ENCODE measurements around the gene ADAMTS2. TPM values are rescaled to one million over a fixed set of nuclear protein-coding genes. Genes with fewer than 3 reads are reported as not detected.

ADAMTS2 gene
- total and polyA plus RNA-seq, 2 of the 8 experiments (the other 6 are each of a cell fraction or from before 2014, with no cell fraction given), result 6.6 to 7.3 TPM

GRCh38 chr5:179275941-179276837 is 69.1 kb downstream of the ADAMTS2 start:
- no peak overlapping the region for H2BK5ac ChIP-seq (ENCODE audit: low read depth, low read length)
- H4K91ac ChIP-seq (replicated peaks; ENCODE audit: insufficient read length, low read length), result no peak overlapping the region
- H3K4me2 ChIP-seq (ENCODE audit: insufficient read depth in 1 of 2, low read depth in 2 of 2, low read length in 2 of 2), result no peak overlapping the region
- peaks cover 0 to 4% of the 10 kb centered on the region in 2 experiments for H4K20me1 ChIP-seq (replicated peaks in 1 of 2; ENCODE audit: control insufficient read depth in 1 of 2, insufficient read depth in 2 of 2, low read length in 2 of 2)
- H2AFZ ChIP-seq (ENCODE audit: low read length), result no peak overlapping the region
- no peaks in the 10 kb centered on the region for H3K27me3 ChIP-seq (replicated peaks in 1 of 4; ENCODE audit: control insufficient read depth in 3 of 4, extremely low read depth in 1 of 4, insufficient read depth in 3 of 4, low read length in 3 of 4)
- no peaks in the 10 kb centered on the region for H3K79me1 ChIP-seq (ENCODE audit: low read depth, low read length)
- no peak overlapping the region for H4K5ac ChIP-seq (ENCODE audit: insufficient read length, low read depth, low read length)
- no peak overlapping the region for H3K14ac ChIP-seq (ENCODE audit: insufficient read length)
- H3K9ac ChIP-seq (replicated peaks in 1 of 4; ENCODE audit: extremely low read depth in 1 of 4, low read depth in 3 of 4, low read length in 3 of 4), result no peak overlapping the region
- no peaks in the 10 kb centered on the region; a peak in 1 of 4 replicates for H3K9me3 ChIP-seq (ENCODE audit: insufficient read depth in 2 of 2, low read depth in 1 of 2, low read length in 1 of 2)
- H3K79me2 ChIP-seq (ENCODE audit: control insufficient read depth in 1 of 2, insufficient read depth in 2 of 2, low read length in 2 of 2), result no peaks in the 10 kb centered on the region
- no peak for FAIRE-seq
- TF ChIP-seq KDM4A (IDR thresholded peaks at IDR 0.05; ENCODE audit: low read depth, low read length, severe bottlenecking) (no peak), CEBPB (IDR thresholded peaks at IDR 0.05; ENCODE audit: low read depth, low read length) (no peak), SP2 (IDR thresholded peaks at IDR 0.05; ENCODE audit: low read length) (no peak)
- H3K36me3 ChIP-seq (ENCODE audit: control insufficient read depth in 2 of 4, insufficient read depth in 4 of 4, low read length in 3 of 4), result no peaks in the 10 kb centered on the region
- H2BK20ac ChIP-seq (ENCODE audit: low read length), result no peak overlapping the region
- ChIA-PET POLR2A (ENCODE audit: partially characterized antibody) (interaction anchor here (0.8 kb wide), 1 partner anchor 546 kb away, joined by 3 read pairs; no protein-coding TSS in a partner anchor), CTCF (ENCODE audit: partially characterized antibody) (interaction anchor here (0.8 to 1.6 kb wide), 4 partner anchors 10 to 295 kb away, joined by 3 to 7 read pairs (median 4); no protein-coding TSS in a partner anchor)
- WGBS, 2 experiments (ENCODE audit: extremely low coverage in 1 of 2, insufficient coverage in 1 of 2, insufficient read length in 1 of 2, insufficient replicate concordance in 2 of 2, low coverage in 1 of 2, low lambda C conversion rate in 2 of 2, missing lambda C conversion rate in 1 of 2), result 87% methylated on average over 23 of the region's 23 CpGs; no CpG with 5 or more reads in 1 of the 2 experiments
- no peak overlapping the region for H3K18ac ChIP-seq (ENCODE audit: extremely low read depth, low read length)
- H4K8ac ChIP-seq (ENCODE audit: extremely low read depth, insufficient read depth, low read length), result no peak overlapping the region
- no peak overlapping the region for H2AK5ac ChIP-seq (ENCODE audit: low read depth, low read length)
- DNase-seq (ENCODE audit: low read depth in 1 of 2, low spot score in 2 of 2), result no peak
- no peak overlapping the region for H2BK12ac ChIP-seq (ENCODE audit: low read depth, low read length)
- no peak overlapping the region for H3K27ac ChIP-seq (ENCODE audit: low read depth, low read length)
- H3K23me2 ChIP-seq (ENCODE audit: low read depth, low read length), result no peaks in the 10 kb centered on the region
- H3K4me3 ChIP-seq (ENCODE audit: extremely low read depth in 1 of 4, insufficient read depth in 2 of 4, low read depth in 3 of 4, low read length in 4 of 4), result no peak overlapping the region
- H2BK120ac ChIP-seq (replicated peaks; ENCODE audit: low read depth, low read length), result no peak overlapping the region
- H3K23ac ChIP-seq (ENCODE audit: insufficient read length), result no peak overlapping the region
- no peak overlapping the region for H3K4ac ChIP-seq (replicated peaks; ENCODE audit: insufficient read length, low read depth, low read length)
- H3K56ac ChIP-seq (replicated peaks; ENCODE audit: insufficient read length, low read depth, low read length), result no peak overlapping the region
- H2BK15ac ChIP-seq (ENCODE audit: low read length), result no peak overlapping the region
- peaks cover 0 to 2% (median under 1%) of the 10 kb centered on the region in 4 experiments; a peak in 1 of 7 replicates for H3K4me1 ChIP-seq (replicated peaks in 1 of 4; ENCODE audit: control insufficient read depth in 3 of 4, insufficient read depth in 4 of 4, low read length in 3 of 4)
